HG02642 (cell line): ENCODE data around the gene NCK2.

Source experiments
- ATAC-seq: cut with Tn5 transposase; IDR thresholded peaks from one replicate; pipeline ENCODE4 v1.9.1; 2021; ENCODE audit warnings: mild to moderate bottlenecking; ENCODE audit not compliant: unreplicated experiment, poor library complexity

The NCK2 gene

GRCh38 chr2:105839793-105840192 is 95.1 kb downstream of the NCK2 start:
- ATAC-seq: no peak

DNA sequence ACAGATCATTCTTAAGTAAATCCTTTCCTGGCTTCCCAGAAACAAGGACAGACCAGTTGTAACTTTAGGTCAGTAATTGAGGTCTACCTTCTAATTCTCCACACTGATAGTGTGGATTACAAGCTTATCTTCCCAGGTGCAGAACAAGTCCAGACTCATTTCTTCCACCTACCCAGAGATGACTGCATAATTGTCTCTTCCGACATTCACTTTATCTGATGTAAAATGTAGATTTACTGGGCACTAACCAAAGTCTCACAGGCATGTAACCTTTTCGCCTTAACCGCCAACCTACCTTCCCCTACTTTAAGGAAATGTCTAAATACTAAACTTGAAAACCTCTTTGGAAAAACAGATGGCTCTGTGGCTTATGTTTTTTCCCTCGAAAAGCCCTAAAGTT is 96.2 kb downstream of the NCK2 start:
- ATAC-seq: no peak

GRCh38 chr2:105841551-105841950 is 96.8 kb downstream of the NCK2 start:
- ATAC-seq: no peak

- ATAC-seq: no peak
These were observed 97.8 kb downstream of the NCK2 start for GRCh38 chr2:105842555-105842954.

DNA sequence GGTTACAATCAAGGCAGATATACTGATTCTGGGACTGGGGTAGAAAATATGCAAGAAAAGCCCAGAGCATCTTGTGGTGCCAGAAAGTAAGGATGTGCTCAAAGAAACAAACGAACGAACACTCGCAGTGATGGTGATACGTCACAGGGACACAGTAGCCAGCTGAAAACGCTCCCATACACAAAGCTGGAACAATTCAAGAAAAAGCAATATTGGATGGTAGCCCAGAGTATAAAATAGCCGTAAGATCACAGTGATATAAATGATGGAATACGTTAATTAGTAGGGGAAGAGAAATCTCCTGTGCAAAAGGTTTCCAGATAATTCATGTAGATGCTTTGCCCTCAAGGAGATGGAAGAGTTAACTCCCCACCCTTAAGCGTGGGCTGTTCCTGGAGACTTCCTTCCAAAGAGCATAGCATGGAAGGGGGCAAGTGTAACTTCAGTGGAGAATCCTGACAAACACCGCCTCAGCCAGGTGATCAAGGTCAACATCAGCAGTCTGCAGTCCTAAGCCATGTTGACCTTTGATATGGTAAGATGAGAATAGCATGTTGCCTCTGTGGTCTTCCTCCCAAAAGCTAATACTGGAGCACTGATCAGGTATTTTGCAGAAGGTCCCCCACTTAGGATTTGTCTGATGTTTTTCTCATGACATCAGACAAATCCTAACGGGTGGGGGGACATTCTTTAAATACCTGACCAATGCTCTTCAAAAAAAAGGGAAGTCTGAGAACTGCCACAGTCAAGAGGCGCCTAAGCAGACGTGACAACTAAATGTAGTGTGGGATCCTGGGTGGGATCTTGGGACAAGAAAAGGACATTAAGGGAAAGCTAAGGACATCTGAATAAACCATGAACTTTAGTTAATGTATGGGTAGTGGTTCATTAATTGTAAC is 99.0 kb downstream of the NCK2 start:
- ATAC-seq: no peak

GRCh38 chr2:105845976-105846375 is 101.3 kb downstream of the NCK2 start:
- ATAC-seq: no peak

- ATAC-seq: no peak
These were observed 102.3 kb downstream of the NCK2 start for GRCh38 chr2:105847056-105847455.

DNA sequence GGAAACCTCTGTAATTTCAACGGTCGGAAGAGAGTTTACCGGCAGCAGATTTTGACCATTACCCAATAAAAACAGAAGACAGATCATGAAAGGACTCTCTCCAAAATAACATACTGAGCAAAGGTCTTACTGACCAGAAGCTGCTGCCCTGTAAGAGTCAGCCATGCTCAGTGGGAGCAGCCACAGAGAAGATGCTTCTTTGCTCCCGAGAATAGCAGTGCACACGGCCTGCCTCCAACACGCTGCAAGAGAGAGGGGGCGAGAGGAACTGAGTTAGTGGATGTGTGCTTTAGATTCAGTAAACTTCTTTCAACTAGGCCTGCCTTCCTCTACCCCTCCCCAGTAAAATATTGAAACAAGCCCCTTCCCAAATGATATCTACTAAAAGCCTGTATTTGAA is 103.7 kb downstream of the NCK2 start:
- ATAC-seq: no peak

DNA sequence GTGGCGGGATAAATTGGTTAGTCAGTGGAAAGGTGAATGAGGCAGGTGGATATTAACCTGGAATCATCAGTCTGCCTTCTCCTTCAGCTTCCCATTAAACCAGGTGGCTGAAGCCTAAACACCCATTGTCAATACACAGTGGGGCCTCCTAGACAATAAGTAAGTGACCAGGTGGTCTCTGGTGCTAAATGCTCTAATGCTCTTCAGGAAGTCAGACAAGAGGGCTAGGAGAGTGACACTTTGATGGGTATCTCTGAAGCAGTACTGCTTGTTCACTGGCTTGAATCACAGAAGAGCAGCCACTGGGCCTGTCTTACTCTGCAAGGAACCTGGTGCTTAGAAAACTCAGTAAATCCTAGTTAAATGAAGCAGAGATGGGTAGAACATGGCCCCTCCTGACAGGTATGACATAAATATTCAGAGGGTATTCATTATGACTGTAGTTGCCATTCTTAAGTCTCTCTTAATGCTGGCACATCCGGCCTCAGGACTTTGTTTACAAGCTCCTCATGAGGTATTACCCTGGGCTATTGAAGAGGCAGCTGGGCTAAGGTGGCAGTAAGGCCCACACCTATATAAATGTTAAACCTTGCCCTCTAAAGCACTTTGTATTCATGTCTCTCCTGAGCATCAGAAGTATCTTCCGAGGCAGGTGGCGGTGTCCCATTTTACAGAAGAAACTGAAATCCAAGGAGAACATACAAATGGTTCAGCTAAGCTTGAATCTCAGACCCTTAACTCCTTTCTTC is 104.9 kb downstream of the NCK2 start:
- ATAC-seq: no peak

DNA sequence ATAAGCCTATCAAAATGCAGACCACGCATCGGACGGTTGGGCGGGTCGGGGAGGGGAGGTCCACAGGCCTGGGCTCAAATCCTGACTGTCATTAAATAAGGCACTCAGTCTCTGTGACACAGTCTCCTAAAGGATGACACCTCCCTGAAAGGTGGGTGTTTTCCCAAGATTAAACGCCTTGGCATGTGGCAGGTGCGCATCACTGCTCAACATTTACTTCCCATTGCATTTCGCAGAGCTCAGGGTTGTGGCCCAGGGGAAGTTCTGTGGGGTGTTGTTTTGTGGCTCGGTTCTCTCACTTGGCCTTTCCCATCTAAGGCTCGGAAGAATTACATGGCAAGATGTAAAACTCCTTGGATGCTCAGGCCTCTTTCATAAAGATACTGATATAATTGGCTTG is 107.4 kb downstream of the NCK2 start:
- ATAC-seq: no peak

- no peak for ATAC-seq
These were observed 108.8 kb downstream of the NCK2 start for GRCh38 chr2:105853354-105854088.

DNA sequence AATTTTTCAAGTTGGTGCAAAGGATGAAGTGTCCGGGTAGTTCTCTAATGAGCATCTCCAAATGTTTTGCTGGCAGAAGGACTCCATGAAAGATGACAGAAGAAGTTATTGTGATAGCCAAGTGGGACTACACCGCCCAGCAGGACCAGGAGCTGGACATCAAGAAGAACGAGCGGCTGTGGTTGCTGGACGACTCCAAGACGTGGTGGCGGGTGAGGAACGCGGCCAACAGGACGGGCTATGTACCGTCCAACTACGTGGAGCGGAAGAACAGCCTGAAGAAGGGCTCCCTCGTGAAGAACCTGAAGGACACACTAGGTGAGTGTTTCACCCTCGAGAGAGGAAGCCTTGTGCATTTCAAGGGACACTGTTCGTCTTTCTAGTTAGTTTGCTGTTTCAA is 110.3 kb downstream of the NCK2 start:
- ATAC-seq: no peak

DNA sequence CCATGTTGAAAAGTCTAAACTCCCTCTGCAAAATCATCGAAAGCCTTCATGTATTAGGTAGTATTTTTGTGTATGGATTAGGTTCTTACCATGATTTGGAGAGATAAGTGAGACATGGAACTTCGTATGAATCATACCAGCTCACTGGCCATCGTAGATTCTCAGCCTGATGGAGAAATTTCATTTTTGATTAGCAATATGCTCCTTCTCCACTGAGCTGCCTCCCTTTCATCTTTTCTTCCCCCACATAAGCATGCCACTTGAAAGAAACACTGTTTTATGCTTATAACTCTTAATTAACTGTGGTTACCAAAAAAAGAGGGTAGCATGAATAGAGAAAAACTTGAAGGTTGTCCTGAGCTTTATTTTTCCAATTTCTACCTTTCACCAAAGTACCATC is 111.9 kb downstream of the NCK2 start:
- ATAC-seq: no peak

DNA sequence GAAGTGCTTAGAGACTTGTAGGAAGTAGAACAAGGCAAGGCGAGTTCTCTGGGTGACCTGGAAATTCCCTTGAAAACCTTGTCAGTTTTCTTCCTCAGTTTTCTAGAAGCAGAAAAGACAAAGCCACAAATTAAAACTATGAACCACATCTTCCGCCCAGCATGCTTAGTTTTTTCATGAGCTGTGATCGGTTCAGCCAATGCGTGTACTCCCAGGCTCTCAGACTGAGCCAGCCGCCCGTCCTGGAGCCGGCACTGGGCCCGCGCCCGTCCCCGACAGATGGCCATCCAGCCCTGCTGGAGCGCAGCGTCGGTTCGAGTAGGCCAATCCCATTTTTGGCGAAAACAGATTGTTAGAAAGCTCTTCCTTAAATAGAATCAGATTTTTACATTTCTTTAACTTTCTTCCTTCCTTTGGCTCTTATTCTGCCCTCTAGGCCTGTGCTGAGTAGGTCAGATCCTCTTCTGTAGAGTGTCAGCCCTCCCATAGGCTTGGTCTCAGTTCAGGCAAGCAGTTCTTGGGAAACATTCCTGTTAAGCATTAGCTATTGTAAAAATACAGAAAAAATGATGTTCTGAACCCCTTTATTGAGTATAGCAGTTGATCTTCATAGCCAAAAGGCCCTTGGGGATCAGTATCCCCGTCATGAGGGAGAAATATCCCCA is 112.5 kb downstream of the NCK2 start:
- no peak for ATAC-seq

GRCh38 chr2:105858868-105859693 is 114.4 kb downstream of the NCK2 start:
- no peak for ATAC-seq

DNA sequence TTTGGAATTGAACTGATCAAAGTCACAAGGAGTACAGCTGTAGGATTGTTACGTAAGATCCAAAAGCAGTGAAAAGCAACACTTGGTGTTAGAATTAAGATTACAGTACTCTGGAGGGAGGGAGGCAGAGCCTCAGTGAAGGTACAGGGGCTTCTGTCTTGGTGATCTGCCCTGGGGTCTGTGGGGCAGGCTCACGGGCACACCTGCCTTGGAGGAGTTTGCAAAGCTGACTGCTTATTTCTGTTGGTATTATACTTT is 114.9 kb downstream of the NCK2 start:
- ATAC-seq: no peak

- no peak for ATAC-seq
These were observed 115.9 kb downstream of the NCK2 start for GRCh38 chr2:105860567-105860966.

- no peak for ATAC-seq
These were observed 116.5 kb downstream of the NCK2 start for GRCh38 chr2:105861200-105861599.

DNA sequence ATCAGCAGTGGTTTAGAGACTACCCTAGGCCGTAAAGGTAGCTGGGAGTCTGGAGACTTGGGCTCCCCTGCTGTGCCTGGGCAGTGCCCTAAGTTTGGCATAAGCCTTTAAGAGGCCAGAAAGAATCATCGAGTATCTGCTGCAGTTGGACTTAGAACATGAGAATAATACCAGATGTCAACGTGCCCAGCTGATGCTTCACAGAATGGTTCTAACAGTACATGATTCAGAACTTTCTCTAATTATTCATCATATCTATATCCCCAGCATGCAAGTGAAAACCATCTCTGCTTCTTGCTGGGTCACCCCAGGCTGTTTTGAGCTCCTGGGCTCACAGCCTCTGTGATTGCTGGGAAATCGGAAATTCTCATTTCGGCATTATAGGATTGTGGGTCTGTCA is 118.1 kb downstream of the NCK2 start:
- ATAC-seq: no peak

GRCh38 chr2:105864262-105864661 is 119.5 kb downstream of the NCK2 start:
- ATAC-seq: peak; percentile 36
